PC-9 (cell line): ENCODE measurements around the gene LRRK1. TPM values are rescaled to one million over a fixed set of nuclear protein-coding genes. Genes with fewer than 3 reads are reported as not detected.

Experiments used
- BruUV-seq: library from RNA; stranded (reverse); fragments of 400-500 nt; replicated peaks from 2 replicates; lab custom pipeline; 2021; lab: Mats Ljungman, UMichigan
- CTCF ChIA-PET: fragments of 300-600 bp; sonication (Branson Sonifier 250); formaldehyde crosslinking; loops from one replicate; lab custom pipeline; 2022; ENCODE audit warnings: antibody characterized with exemption; lab: Charles Lee
- POLR2A ChIA-PET: fragments of 300-600 bp; sonication (Branson Sonifier 250); formaldehyde crosslinking; loops from one replicate; lab custom pipeline; 2022; ENCODE audit warnings: antibody characterized with exemption; ENCODE audit not compliant: unreplicated experiment; lab: Charles Lee
- DNase-seq, 2 experiments: peaks; one replicate each; pipeline versions ENCODE4 v3.0.0 to v3.0.0-alpha.2; 2015 to 2022; ENCODE audit warnings: mixed read lengths in 1 of 2
- H2AFZ ChIP-seq: fragments of 200-600 bp; sonication (generic); 2 replicates; pipeline ENCODE4 v1.8.1; 2017; ENCODE audit warnings: antibody characterized with exemption
- H3F3A ChIP-seq: fragments of 200-600 bp; sonication (generic); 2 replicates; pipeline ENCODE4 v1.8.1; 2017; ENCODE audit warnings: antibody characterized with exemption, mild to moderate bottlenecking, low read depth; ENCODE audit not compliant: insufficient read depth
- H3K27ac ChIP-seq: fragments of 200-600 bp; sonication (generic); 2 replicates; pipeline ENCODE4 v1.6.1; 2016; ENCODE audit warnings: mixed run types
- H3K27me3 ChIP-seq: fragments of 200-600 bp; sonication (generic); 2 replicates; pipeline ENCODE4 v1.6.1; 2016; ENCODE audit warnings: low read depth, mixed run types; ENCODE audit not compliant: insufficient read depth
- H3K36me3 ChIP-seq: fragments of 200-600 bp; sonication (generic); 2 replicates; pipeline ENCODE4 v1.6.1; 2016; ENCODE audit warnings: low read depth, mixed run types
- H3K4me1 ChIP-seq: fragments of 200-600 bp; sonication (generic); replicated peaks from 2 replicates; pipeline ENCODE4 v1.6.1; 2016; ENCODE audit warnings: mixed run types; ENCODE audit not compliant: insufficient read depth
- H3K4me2 ChIP-seq: fragments of 200-600 bp; sonication (generic); 2 replicates; pipeline ENCODE4 v1.6.1; 2017; ENCODE audit warnings: mixed run types
- H3K4me3 ChIP-seq: fragments of 200-600 bp; sonication (generic); 2 replicates; pipeline ENCODE4 v1.6.1; 2016; ENCODE audit warnings: mixed run types
- H3K79me2 ChIP-seq: fragments of 200-600 bp; sonication (generic); 2 replicates; pipeline ENCODE4 v1.6.1; 2017; ENCODE audit warnings: low read depth, mixed run types
- H3K9me2 ChIP-seq: fragments of 200-600 bp; sonication (generic); 2 replicates; pipeline ENCODE4 v1.8.1; 2017; ENCODE audit warnings: mild to moderate bottlenecking; ENCODE audit not compliant: insufficient read depth
- H3K9me3 ChIP-seq: fragments of 200-600 bp; sonication (generic); 2 replicates; pipeline ENCODE4 v1.8.1; 2016; ENCODE audit warnings: low read depth; ENCODE audit not compliant: insufficient read depth
- H4K20me1 ChIP-seq: fragments of 200-600 bp; sonication (generic); 2 replicates; pipeline ENCODE4 v1.8.1; 2017; ENCODE audit not compliant: insufficient read depth
- EZH2 ChIP-seq: fragments of 200-600 bp; sonication (generic); IDR thresholded peaks from 2 replicates; pipeline ENCODE4 v1.8.0; 2017; ENCODE audit warnings: antibody characterized with exemption, low read depth
- intact Hi-C: fragments of 100-400 bp; cut with micrococcal nuclease; formaldehyde crosslinking; loops from one replicate; pipeline ENCODE4 v1.10.0; 2022; ENCODE audit not compliant: unreplicated experiment
- total RNA-seq: library from RNA; stranded (reverse); gene quantifications from 2 replicates; pipeline ENCODE4 v1.2.3, GENCODE V29; 2021
- TF ChIP-seq, protein P1 (sequence below): fragments of 200-600 bp; sonication (generic); conservative IDR thresholded peaks from 2 replicates; pipeline ENCODE4 v1.6.1; 2017; ENCODE audit warnings: mixed run types, antibody characterized with exemption, mild to moderate bottlenecking, moderate library complexity

LRRK1 gene
- total RNA-seq, 1 experiment from 2014 or later = 15.7 TPM

GRCh38 chr15:101018016-101018415, 98.9 kb downstream of the LRRK1 start:
- ChIA-PET POLR2A (no interaction called here), CTCF (interaction anchor here (0.5 kb wide), 1 partner anchor 243 kb away, joined by 5 read pairs; no protein-coding TSS in a partner anchor)
- H3K27ac ChIP-seq = no peak overlapping the region
- H4K20me1 ChIP-seq = no peaks in the 10 kb centered on the region
- DNase-seq = no peak
- H3K9me3 ChIP-seq = no peaks in the 10 kb centered on the region
- H3K4me1 ChIP-seq = no peaks in the 10 kb centered on the region
- H3F3A ChIP-seq = no peaks in the 10 kb centered on the region
- no peaks in the 10 kb centered on the region for H3K36me3 ChIP-seq
- H3K79me2 ChIP-seq = no peaks in the 10 kb centered on the region
- no TSS peak for BruUV-seq
- TF ChIP-seq, protein P1, sequence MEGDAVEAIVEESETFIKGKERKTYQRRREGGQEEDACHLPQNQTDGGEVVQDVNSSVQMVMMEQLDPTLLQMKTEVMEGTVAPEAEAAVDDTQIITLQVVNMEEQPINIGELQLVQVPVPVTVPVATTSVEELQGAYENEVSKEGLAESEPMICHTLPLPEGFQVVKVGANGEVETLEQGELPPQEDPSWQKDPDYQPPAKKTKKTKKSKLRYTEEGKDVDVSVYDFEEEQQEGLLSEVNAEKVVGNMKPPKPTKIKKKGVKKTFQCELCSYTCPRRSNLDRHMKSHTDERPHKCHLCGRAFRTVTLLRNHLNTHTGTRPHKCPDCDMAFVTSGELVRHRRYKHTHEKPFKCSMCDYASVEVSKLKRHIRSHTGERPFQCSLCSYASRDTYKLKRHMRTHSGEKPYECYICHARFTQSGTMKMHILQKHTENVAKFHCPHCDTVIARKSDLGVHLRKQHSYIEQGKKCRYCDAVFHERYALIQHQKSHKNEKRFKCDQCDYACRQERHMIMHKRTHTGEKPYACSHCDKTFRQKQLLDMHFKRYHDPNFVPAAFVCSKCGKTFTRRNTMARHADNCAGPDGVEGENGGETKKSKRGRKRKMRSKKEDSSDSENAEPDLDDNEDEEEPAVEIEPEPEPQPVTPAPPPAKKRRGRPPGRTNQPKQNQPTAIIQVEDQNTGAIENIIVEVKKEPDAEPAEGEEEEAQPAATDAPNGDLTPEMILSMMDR = no peak
- no peak for TF ChIP-seq EZH2
- no peak overlapping the region for H3K4me3 ChIP-seq
- no peaks in the 10 kb centered on the region for H3K9me2 ChIP-seq
- no peak overlapping the region for H2AFZ ChIP-seq
- no peak overlapping the region for H3K4me2 ChIP-seq
- intact Hi-C loops = no loop called here
- H3K27me3 ChIP-seq = no peaks in the 10 kb centered on the region

DNA sequence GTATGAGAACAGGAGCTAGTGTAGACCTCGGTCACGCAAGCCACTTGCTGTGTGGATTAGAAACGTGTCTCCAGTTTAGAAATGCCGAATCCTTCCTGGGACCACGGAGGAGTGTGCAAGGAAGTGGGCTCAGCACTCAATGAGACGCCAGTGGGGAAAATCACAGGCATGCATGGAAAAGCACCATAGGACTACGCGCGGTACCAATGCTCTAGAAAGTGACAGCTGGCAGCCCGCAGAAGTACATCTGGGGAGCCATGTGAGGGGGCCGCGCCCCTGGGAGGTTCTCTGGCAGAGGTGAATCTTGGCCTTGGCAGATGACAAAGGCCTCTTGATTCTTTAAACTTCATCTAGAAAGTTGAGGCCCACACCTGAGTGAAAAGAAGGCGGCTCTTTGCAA, 99.3 kb downstream of the LRRK1 start:
- POLR2A ChIA-PET = no interaction called here
- H3K4me2 ChIP-seq = no peak overlapping the region
- H3K4me3 ChIP-seq = no peak overlapping the region
- intact Hi-C loops = no loop called here
- BruUV-seq = no TSS peak
- no peak overlapping the region for H2AFZ ChIP-seq
- no peaks in the 10 kb centered on the region for H3K9me2 ChIP-seq
- H3K27me3 ChIP-seq = no peaks in the 10 kb centered on the region
- H3F3A ChIP-seq = no peaks in the 10 kb centered on the region
- no peak for DNase-seq
- H3K79me2 ChIP-seq = no peaks in the 10 kb centered on the region
- TF ChIP-seq EZH2 = no peak
- TF ChIP-seq, protein P1 = no peak
- no peaks in the 10 kb centered on the region for H3K4me1 ChIP-seq
- no peaks in the 10 kb centered on the region for H3K36me3 ChIP-seq
- H4K20me1 ChIP-seq = no peaks in the 10 kb centered on the region
- no peak overlapping the region for H3K27ac ChIP-seq
- H3K9me3 ChIP-seq = no peaks in the 10 kb centered on the region
- CTCF ChIA-PET = interaction anchor here (0.5 kb wide), 1 partner anchor 242 kb away, joined by 5 read pairs; no protein-coding TSS in a partner anchor

DNA sequence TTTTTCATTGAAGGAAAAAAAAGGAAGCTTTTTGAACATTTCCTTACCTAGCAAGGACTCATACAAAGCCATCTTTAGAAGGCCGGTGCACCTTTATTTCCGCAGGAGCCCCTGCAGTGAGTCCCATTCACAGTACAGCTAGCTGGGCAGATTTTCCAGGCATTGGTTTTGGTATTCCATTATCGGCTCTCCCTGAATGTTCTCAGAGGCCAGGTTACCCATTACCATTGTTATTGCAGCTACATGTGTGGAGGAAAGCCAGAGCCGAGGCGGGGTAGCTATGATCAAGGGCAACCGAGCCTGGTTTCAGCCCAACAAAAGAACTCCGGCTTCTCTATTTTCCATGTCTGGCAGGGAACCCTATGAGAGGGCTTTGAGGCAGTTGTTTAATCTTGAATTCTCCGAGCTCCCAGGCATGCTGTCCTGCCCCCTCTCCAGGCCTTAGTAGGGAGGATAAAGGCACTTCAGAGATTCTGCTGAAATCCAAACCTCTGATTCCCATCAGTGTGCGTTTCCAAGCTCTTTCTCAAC, 100.3 kb downstream of the LRRK1 start:
- ChIA-PET POLR2A (no interaction called here), CTCF (interaction anchor here (0.6 kb wide), 1 partner anchor 123 kb away, joined by 3 read pairs; no protein-coding TSS in a partner anchor)
- no peaks in the 10 kb centered on the region for H3K9me3 ChIP-seq
- DNase-seq = no peak
- no peaks in the 10 kb centered on the region for H3K4me1 ChIP-seq
- no peaks in the 10 kb centered on the region for H3F3A ChIP-seq
- H3K27ac ChIP-seq = no peak overlapping the region
- intact Hi-C loops = no loop called here
- no peak overlapping the region for H2AFZ ChIP-seq
- no peaks in the 10 kb centered on the region for H3K9me2 ChIP-seq
- no TSS peak for BruUV-seq
- no peaks in the 10 kb centered on the region for H3K36me3 ChIP-seq
- no peaks in the 10 kb centered on the region for H3K79me2 ChIP-seq
- no peak overlapping the region for H3K4me2 ChIP-seq
- no peaks in the 10 kb centered on the region for H4K20me1 ChIP-seq
- TF ChIP-seq, protein P1 = no peak
- TF ChIP-seq EZH2 = no peak
- no peak overlapping the region for H3K4me3 ChIP-seq
- H3K27me3 ChIP-seq = no peaks in the 10 kb centered on the region
